K562 treated with DMSO at 1 percent for 24 hours (cell line): ENCODE results near the gene ARHGAP15. TPM values are rescaled to one million over a fixed set of nuclear protein-coding genes. Genes with fewer than 3 reads are reported as not detected.

ENCODE experiments used
- total RNA-seq: library from RNA; unstranded; fragments of 300-600 nt; gene quantifications from 2 replicates; pipeline ENCODE4 v1.2.3, GENCODE V29; 2022; ENCODE audit warnings: low read depth; ENCODE audit not compliant: insufficient read depth

Gene ARHGAP15
- 3.2 and 5.0 TPM in 2 replicates for total RNA-seq

DNA sequence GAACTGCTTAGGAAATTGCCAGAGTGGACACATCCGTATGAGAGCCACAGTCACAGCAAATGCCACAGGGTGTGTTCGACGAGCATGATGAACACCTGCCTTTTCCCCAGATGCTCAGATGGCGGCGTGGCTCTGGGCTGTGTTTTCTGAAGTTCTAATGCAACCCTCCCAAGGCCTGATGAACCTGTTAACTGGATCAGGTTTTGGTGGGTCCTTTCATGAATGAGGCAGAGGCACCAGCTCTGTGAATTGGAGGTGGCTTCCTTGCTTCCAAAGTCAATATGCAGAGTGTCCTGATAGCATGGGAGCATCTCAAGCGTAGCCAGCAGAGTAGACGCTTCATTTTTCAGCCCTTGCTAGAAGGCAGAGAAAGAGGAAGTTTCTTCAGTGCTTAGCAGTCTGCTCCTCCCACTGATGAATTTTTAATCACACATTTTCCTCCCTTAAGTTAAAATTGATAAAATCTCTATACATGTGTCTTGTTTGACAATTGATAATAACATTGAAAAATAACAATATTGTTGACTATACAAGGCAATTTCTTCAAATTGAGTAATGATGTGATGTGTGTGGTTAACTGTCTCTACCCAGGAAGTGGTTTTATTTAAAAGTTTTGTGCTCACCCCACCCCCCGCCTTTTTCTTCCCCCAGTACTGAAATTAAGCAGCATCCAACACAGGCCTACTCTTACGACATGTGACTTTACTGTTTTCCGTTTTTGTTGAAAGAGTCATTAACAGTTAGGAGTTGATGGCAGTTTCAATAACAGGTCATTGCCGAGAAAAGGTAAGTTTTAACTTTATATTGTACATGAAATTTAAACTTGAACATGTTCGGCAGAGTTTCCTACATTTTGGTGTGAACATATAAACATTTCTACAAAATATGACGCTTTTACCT, at the start of gene ARHGAP15:
ARHGAP15 (plus strand) TSS at position 739 of the 900 bp plus-strand sequence.

